ENCODE results near the gene YARS1.

DNA sequence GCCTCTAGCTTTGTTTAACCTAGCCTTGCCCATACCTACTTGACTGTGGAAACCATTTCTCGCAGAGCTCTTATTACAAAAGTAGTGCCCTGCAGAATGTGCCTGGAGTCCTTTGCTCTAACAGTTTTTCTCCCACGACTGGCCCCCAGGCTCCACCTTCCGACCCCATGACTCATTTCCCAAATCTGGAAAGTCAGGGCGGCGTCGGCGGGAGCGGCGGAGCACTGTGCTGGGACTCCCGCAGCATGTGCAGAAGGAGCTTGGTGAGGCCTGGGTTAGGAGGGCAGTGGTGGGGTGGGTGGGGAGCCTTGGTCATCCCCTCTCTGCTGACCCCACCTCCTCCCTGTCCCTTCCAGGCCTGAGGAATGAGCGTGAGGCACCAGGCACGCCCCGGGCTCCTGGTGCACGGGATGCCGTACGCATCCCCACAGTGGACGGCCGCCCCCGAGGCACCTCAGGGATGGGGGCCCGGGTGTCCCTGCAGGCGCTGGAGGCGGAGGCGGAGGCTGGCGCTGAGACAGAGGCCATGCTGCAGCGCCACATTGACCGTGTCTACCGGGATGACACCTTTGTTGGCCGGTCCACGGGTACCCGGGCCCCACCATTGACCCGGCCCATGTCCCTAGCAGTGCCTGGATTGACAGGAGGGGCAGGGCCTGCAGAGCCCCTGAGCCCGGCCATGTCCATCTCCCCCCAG lies 47.5 kb downstream of the YARS1 start:
- no peak for TF ChIP-seq CTCF (IDR thresholded peaks at IDR 0.05)
- TF ChIP-seq SIN3A (IDR thresholded peaks at IDR 0.05; ENCODE audit: borderline replicate concordance, insufficient read depth, low read depth, low read length) = no peak
- TF ChIP-seq POLR2AphosphoS5 (IDR thresholded peaks at IDR 0.05; ENCODE audit: low read depth, low read length) = no peak
